ENCODE data around the gene NCOA6. TPM values are rescaled to one million over a fixed set of nuclear protein-coding genes. Genes with fewer than 3 reads are reported as not detected.
"Not testable (repeated sequence)": the region's sequence is repeated elsewhere in the genome, so short reads cannot be mapped to it uniquely, and the experiment has no call there.

The NCOA6 gene
- total RNA-seq, 1 donor, result 8.6 TPM

- TF ChIP-seq CTCF (IDR thresholded peaks at IDR 0.05; ENCODE audit: insufficient read depth, low read depth, low read length), result no peak
- no peak for DNase-seq (ENCODE audit: low read depth)
- H3K4me3 ChIP-seq (ENCODE audit: low read depth, low read length), result no peak overlapping the region
Observed at GRCh38 chr20:34781220-34781619, 44.2 kb downstream of the NCOA6 start.

GRCh38 chr20:34780291-34780690 lies 45.2 kb downstream of the NCOA6 start:
- not testable (repeated sequence) for H3K4me3 ChIP-seq (ENCODE audit: low read depth, low read length); DNase-seq (ENCODE audit: low read depth)

GRCh38 chr20:34776177-34776576 lies 49.3 kb downstream of the NCOA6 start:
- no peak for DNase-seq (ENCODE audit: low read depth)
- no peak overlapping the region for H3K4me3 ChIP-seq (ENCODE audit: low read depth, low read length)
- no peak for TF ChIP-seq CTCF (IDR thresholded peaks at IDR 0.05; ENCODE audit: insufficient read depth, low read depth, low read length)

GRCh38 chr20:34774886-34775285 lies 50.6 kb downstream of the NCOA6 start:
- no peak for DNase-seq (ENCODE audit: low read depth)
- TF ChIP-seq CTCF (IDR thresholded peaks at IDR 0.05; ENCODE audit: insufficient read depth, low read depth, low read length), result no peak
- H3K4me3 ChIP-seq (ENCODE audit: low read depth, low read length), result no peak overlapping the region

- no peak overlapping the region for H3K4me3 ChIP-seq (ENCODE audit: low read depth, low read length)
- DNase-seq (ENCODE audit: low read depth), result no peak
Observed at GRCh38 chr20:34774449-34774848, 51.0 kb downstream of the NCOA6 start.

GRCh38 chr20:34773726-34774125 lies 51.7 kb downstream of the NCOA6 start:
- peak; percentile 14 for DNase-seq (ENCODE audit: low read depth)
- TF ChIP-seq CTCF (IDR thresholded peaks at IDR 0.05; ENCODE audit: insufficient read depth, low read depth, low read length), result no peak

More at GRCh38 chr20:34774449-34774848, 51.0 kb downstream of the NCOA6 start:
- TF ChIP-seq CTCF (IDR thresholded peaks at IDR 0.05; ENCODE audit: insufficient read depth, low read depth, low read length), result no peak

DNA sequence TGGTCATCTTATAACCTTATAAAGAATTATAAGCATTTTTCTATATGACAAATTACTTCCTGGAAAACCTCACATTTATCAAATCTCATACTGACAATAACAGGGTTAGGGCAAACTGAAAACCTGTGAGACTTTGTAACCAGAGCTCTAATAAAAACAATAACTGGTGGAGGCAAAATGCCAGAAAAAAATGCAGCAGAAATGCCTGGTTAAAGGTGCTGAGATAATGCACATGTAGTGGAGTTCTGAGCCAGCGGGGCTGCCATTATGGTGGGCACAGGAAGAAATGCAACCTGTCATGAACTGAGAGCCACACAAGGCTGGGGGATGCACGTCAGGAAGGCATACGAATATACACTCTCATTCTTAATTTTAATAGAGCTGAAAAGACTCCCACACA lies 53.0 kb downstream of the NCOA6 start:
- no peak for TF ChIP-seq CTCF (IDR thresholded peaks at IDR 0.05; ENCODE audit: insufficient read depth, low read depth, low read length)
- DNase-seq (ENCODE audit: low read depth), result no peak
- H3K4me3 ChIP-seq (ENCODE audit: low read depth, low read length), result no peak overlapping the region

More at GRCh38 chr20:34773726-34774125, 51.7 kb downstream of the NCOA6 start:
- H3K4me3 ChIP-seq (ENCODE audit: low read depth, low read length), result no peak overlapping the region

Measured in fibroblast of villous mesenchyme (primary cell).